DOHH2 (cell line): ENCODE results near the gene KCNIP2.

ENCODE experiments used
- EZH2phosphoT487 ChIP-seq: fragments of 200-600 bp; sonication (generic); IDR thresholded peaks from 2 replicates; pipeline ENCODE4 v1.6.1; 2017; ENCODE audit warnings: borderline replicate concordance, mild to moderate bottlenecking, antibody characterized with exemption, low read length, moderate library complexity, mixed read lengths
- TF ChIP-seq, protein P1 (sequence below): fragments of 200-600 bp; sonication (generic); IDR thresholded peaks from one replicate; pipeline ENCODE4 v1.5.1; 2014; ENCODE audit warnings: antibody characterized with exemption, mild to moderate bottlenecking, low read depth, low read length; ENCODE audit not compliant: poor library complexity, severe bottlenecking

DNA sequence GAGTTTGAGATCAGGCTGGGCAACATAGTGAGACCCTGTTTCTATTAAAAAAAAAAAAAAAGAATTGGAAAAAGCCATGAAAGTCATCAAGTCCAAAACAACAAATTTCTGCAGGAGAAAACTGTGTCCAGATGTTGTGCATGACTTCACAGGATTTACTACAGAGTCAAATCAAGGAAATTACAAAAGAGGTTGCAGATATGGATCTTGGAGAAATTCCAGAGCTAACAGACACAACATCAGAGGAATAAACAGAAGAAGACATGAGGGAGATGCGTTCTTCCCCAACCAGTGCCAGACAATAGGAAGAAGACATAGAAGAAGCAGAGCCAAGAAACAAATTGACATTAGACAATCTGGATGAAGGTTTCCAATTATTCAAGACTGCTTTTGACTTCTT is 24.3 kb upstream of the KCNIP2 start:
- TF ChIP-seq EZH2phosphoT487 = no peak
- TF ChIP-seq, protein P1, sequence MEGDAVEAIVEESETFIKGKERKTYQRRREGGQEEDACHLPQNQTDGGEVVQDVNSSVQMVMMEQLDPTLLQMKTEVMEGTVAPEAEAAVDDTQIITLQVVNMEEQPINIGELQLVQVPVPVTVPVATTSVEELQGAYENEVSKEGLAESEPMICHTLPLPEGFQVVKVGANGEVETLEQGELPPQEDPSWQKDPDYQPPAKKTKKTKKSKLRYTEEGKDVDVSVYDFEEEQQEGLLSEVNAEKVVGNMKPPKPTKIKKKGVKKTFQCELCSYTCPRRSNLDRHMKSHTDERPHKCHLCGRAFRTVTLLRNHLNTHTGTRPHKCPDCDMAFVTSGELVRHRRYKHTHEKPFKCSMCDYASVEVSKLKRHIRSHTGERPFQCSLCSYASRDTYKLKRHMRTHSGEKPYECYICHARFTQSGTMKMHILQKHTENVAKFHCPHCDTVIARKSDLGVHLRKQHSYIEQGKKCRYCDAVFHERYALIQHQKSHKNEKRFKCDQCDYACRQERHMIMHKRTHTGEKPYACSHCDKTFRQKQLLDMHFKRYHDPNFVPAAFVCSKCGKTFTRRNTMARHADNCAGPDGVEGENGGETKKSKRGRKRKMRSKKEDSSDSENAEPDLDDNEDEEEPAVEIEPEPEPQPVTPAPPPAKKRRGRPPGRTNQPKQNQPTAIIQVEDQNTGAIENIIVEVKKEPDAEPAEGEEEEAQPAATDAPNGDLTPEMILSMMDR = no peak
